Measurements from ENCODE around the gene ZNF614. TPM values are rescaled to one million over a fixed set of nuclear protein-coding genes. Genes with fewer than 3 reads are reported as not detected.

ZNF614 gene
- total RNA-seq (2021; ENCODE audit: unreplicated experiment) (3.6 TPM), Bru-seq, nascent RNA (percentile 63 among the genes with signal in this experiment), BruChase-seq, experiment 1, labeled RNA remaining after a 6-hour chase (percentile 55 among the genes with signal in this experiment), BruChase-seq, experiment 2, labeled RNA remaining after a 2-hour chase (percentile 67 among the genes with signal in this experiment)
- 1.4 and 1.5 TPM in 2 replicates for polyA plus RNA-seq (2012)
- long read RNA-seq, full-length matches to known transcripts, result 6 of 6 reads
- long read RNA-seq, partial matches to known transcripts, result 0 of 6 reads
- long read RNA-seq, other reads (novel, unspliced or antisense), result 0 of 6 reads

DNA sequence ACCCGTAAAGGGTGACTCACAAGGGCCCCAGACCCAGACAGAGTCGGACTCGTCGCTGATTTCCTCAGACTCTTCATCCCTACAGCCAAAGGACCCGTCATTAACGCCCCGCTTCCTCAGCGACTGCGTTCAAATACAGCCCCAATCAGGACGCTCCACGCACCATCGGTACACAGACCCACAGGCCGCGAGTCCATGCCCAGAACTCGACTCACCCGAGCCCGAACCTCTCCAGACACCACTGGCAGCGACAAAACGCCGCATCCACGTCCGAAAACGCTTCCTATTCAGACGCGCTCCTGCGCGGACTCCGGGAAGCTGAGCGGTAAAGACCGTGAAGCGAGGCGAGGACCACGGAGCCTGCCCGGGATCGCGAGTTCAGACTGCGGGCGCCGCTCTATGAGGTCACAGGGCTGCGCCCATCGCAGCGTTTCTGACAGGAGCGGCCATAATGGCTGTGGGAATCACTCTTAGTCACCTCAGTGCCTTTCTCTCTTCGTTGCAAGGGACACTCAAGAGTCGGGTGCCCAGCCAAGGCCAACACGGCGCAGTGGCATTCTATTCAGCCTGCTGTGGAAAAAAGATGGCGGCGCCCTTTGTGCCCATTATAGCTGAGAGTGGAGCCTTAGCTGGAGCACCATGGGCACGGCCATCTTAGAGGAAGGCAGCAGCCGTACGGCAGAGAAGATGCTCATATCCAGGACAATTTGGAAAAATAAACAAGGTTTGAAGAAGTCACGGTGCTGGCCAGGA lies at the start of gene ZNF614:
ZNF614 (minus strand) TSS at position 353 of the 753 bp plus-strand sequence. CDS start 2,634 bp downstream, outside the sequence.
- H3K4me3 ChIP-seq (replicated peaks in 1 of 2; ENCODE audit: low read depth in 1 of 2, low read length in 2 of 2), result peak within 1 kb of the TSS; percentile 57 to 63
- no peaks in the 10 kb centered on the region for H3K79me2 ChIP-seq (ENCODE audit: insufficient read depth, low read length)
- intact Hi-C loops (cut with micrococcal nuclease), result loop anchor here (1.0 kb wide), 1 partner anchor 42 kb away; the partner anchor contains the start of gene ZNF350
- H3K9me2 ChIP-seq (ENCODE audit: insufficient read depth), result no peaks in the 10 kb centered on the region
- no peaks in the 10 kb centered on the region for H3K27me3 ChIP-seq (ENCODE audit: insufficient read depth, low read length)
- CTCF ChIA-PET, result no interaction called here
- H3K9ac ChIP-seq (ENCODE audit: low read length), result peak within 1 kb of the TSS; percentile 65
- POLR2A ChIA-PET, result interaction anchor here (0.6 kb wide), 1 partner anchor 161 kb away, joined by 8 read pairs; the partner anchor contains the start of gene PPP2R1A
- no peak within 1 kb of the TSS for H2AFZ ChIP-seq (ENCODE audit: low read depth, low read length, poor library complexity, severe bottlenecking)
- peak within 1 kb of the TSS; percentile 73 for H3K4me2 ChIP-seq (ENCODE audit: low read length)
- H3K27ac ChIP-seq (ENCODE audit: low read depth, low read length), result peak within 1 kb of the TSS; percentile 62
- peak; percentile 90 for ATAC-seq
- H4K20me1 ChIP-seq (ENCODE audit: insufficient read depth), result no peaks in the 10 kb centered on the region
- peak; percentile 54 for DNase-seq (ENCODE audit: low read depth, low spot score)
- RAD21 ChIA-PET (ENCODE audit: low non-redundant PET in 1 of 2, low total read pairs in 2 of 2, uncharacterized antibody in 2 of 2, unreplicated experiment in 2 of 2), result interaction anchor here in 1 of 2 experiments (1.0 kb wide), 1 partner anchor 161 kb away, joined by 3 read pairs; the partner anchor contains the start of gene PPP2R1A
- BruUV-seq (replicated peaks), result no TSS peak
- H3K4me1 ChIP-seq (ENCODE audit: control insufficient read depth in 1 of 2, insufficient read depth in 2 of 2, low read length in 2 of 2), result no peaks in the 10 kb centered on the region
- peaks cover 9 to 12% of the 10 kb centered on the region in 2 experiments; a peak in 2 of 4 replicates for H3K9me3 ChIP-seq (ENCODE audit: control insufficient read depth in 1 of 2, insufficient read depth in 1 of 2, low read depth in 1 of 2, low read length in 2 of 2)
- peaks cover 0 to 10% of the 10 kb centered on the region in 2 experiments; a peak in 1 of 4 replicates for H3K36me3 ChIP-seq (ENCODE audit: control insufficient read depth in 1 of 2, insufficient read depth in 2 of 2, low read length in 2 of 2)
- TF ChIP-seq POLR2AphosphoS5 (IDR thresholded peaks at IDR 0.05; ENCODE audit: low read depth, low read length) (peak; percentile 73), RAD21 (IDR thresholded peaks at IDR 0.05; ENCODE audit: low read depth) (no peak), CEBPB (IDR thresholded peaks at IDR 0.05; ENCODE audit: low read depth) (no peak), EGR1 (IDR thresholded peaks at IDR 0.05; ENCODE audit: low read depth) (peak; percentile 64), ZFX (IDR thresholded peaks at IDR 0.05) (no peak), SP1 (IDR thresholded peaks at IDR 0.05; ENCODE audit: low read depth) (no peak), EZH2 (IDR thresholded peaks at IDR 0.05) (no peak), TCF7L2 (IDR thresholded peaks at IDR 0.05; ENCODE audit: borderline replicate concordance, extremely low read depth, insufficient read depth, insufficient read length) (no peak), FOSL1 (IDR thresholded peaks at IDR 0.05; ENCODE audit: low read depth) (no peak), ZBTB33 (IDR thresholded peaks at IDR 0.05; ENCODE audit: extremely low read depth, insufficient replicate concordance, low read length) (peak; percentile 91), ELF1 (IDR thresholded peaks at IDR 0.05; ENCODE audit: borderline replicate concordance, low read depth) (no peak), EZH2phosphoT487 (IDR thresholded peaks at IDR 0.05; ENCODE audit: borderline replicate concordance) (no peak), SRF (IDR thresholded peaks at IDR 0.05; ENCODE audit: low read depth) (peak; percentile 76), SIN3A (IDR thresholded peaks at IDR 0.05; ENCODE audit: low read depth) (no peak), CBX3 (IDR thresholded peaks at IDR 0.05; ENCODE audit: low read depth) (peak; percentile 25; the same call in 1 of the 2 replicates)
- TF ChIP-seq, protein P1, sequence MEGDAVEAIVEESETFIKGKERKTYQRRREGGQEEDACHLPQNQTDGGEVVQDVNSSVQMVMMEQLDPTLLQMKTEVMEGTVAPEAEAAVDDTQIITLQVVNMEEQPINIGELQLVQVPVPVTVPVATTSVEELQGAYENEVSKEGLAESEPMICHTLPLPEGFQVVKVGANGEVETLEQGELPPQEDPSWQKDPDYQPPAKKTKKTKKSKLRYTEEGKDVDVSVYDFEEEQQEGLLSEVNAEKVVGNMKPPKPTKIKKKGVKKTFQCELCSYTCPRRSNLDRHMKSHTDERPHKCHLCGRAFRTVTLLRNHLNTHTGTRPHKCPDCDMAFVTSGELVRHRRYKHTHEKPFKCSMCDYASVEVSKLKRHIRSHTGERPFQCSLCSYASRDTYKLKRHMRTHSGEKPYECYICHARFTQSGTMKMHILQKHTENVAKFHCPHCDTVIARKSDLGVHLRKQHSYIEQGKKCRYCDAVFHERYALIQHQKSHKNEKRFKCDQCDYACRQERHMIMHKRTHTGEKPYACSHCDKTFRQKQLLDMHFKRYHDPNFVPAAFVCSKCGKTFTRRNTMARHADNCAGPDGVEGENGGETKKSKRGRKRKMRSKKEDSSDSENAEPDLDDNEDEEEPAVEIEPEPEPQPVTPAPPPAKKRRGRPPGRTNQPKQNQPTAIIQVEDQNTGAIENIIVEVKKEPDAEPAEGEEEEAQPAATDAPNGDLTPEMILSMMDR (IDR thresholded peaks at IDR 0.05 in 2 of 3, conservative IDR thresholded peaks at IDR 0.05 in 1 of 3; ENCODE audit: borderline replicate concordance in 1 of 3, insufficient read depth in 1 of 3, low read depth in 2 of 3, low read length in 2 of 3), result no peak
- TF ChIP-seq, protein P2, sequence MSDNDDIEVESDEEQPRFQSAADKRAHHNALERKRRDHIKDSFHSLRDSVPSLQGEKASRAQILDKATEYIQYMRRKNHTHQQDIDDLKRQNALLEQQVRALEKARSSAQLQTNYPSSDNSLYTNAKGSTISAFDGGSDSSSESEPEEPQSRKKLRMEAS (IDR thresholded peaks at IDR 0.05), result peak; percentile 47
- TF ChIP-seq, protein P3, sequence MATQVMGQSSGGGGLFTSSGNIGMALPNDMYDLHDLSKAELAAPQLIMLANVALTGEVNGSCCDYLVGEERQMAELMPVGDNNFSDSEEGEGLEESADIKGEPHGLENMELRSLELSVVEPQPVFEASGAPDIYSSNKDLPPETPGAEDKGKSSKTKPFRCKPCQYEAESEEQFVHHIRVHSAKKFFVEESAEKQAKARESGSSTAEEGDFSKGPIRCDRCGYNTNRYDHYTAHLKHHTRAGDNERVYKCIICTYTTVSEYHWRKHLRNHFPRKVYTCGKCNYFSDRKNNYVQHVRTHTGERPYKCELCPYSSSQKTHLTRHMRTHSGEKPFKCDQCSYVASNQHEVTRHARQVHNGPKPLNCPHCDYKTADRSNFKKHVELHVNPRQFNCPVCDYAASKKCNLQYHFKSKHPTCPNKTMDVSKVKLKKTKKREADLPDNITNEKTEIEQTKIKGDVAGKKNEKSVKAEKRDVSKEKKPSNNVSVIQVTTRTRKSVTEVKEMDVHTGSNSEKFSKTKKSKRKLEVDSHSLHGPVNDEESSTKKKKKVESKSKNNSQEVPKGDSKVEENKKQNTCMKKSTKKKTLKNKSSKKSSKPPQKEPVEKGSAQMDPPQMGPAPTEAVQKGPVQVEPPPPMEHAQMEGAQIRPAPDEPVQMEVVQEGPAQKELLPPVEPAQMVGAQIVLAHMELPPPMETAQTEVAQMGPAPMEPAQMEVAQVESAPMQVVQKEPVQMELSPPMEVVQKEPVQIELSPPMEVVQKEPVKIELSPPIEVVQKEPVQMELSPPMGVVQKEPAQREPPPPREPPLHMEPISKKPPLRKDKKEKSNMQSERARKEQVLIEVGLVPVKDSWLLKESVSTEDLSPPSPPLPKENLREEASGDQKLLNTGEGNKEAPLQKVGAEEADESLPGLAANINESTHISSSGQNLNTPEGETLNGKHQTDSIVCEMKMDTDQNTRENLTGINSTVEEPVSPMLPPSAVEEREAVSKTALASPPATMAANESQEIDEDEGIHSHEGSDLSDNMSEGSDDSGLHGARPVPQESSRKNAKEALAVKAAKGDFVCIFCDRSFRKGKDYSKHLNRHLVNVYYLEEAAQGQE (IDR thresholded peaks at IDR 0.05; ENCODE audit: low read depth), result no peak

Measured in HCT116 (cell line).